Stimulated activated CD4-positive, alpha-beta T cell treated with anti-CD3 and anti-CD28 coated beads, TNF-alpha, amount 100 ng/mL, for 24 hours (primary cell): Measurements from ENCODE around the gene LMF2.

Experiments
- DNase-seq, 3 experiments: peaks; one replicate each; pipeline ENCODE4 v3.0.0-alpha.2; 2020; ENCODE audit warnings: low read depth in 3 of 3

LMF2 gene

DNA sequence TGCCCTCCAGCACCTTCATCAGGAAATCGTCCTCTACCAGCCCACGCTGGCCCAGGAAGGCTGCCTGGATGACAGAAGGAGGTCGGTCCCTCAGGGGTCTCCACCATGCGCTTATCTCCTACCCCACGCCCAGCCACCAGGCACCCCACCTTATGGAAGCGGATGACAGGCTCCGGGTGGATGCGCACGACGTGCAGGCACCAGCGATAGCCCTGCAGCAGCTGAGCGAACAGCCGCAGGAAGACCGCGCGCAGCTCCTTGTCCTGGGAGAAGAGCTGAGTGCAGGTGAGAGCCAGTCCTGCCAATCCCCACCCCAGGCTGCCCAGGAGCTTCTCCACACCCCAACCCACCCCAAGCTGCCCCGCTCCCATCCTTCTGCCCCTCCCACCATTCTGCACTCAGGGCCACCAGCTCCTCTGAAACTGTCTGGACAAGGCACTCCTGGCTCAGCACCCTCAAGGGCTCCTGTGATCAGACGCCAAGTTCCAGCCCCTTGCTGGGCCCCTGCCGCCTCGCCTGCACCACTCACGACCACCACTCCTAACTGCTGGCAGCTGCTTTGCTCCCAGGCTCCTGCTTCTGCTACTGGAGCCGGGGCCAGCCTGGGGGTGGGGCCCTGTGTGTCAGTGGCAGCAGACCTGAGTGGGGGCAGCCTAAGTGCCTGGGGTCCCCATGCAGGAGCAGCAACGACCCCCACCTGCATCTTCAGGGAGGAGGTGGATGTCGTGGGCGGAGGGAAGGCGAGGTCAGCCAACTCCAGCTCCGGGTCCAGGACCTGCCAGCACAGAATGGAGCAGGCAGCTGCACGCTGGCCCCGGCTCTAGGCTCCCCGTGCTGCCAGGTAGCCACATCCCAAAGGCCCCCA is 42.2 kb downstream of the LMF2 start:
- DNase-seq = no peak

DNA sequence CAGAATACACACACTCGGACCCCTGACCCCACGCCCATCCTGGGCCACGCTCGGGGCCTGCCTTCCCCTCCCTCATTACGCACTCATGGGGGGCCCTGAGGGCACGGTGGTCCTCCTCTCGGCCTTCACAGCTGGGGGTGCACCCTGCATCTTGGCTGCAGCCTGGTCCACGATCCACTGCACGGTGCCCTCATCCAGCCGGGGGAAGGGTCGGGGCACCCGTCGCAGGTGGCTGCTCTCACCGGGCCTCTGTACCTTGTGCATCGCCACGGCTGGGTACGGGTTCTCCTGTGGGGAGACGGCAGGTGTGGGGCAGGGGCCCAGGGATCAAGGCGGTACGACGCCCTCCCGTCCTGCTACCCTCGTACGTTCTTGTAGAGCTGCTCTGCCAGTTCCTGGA is 43.1 kb downstream of the LMF2 start:
- no peak for DNase-seq

DNA sequence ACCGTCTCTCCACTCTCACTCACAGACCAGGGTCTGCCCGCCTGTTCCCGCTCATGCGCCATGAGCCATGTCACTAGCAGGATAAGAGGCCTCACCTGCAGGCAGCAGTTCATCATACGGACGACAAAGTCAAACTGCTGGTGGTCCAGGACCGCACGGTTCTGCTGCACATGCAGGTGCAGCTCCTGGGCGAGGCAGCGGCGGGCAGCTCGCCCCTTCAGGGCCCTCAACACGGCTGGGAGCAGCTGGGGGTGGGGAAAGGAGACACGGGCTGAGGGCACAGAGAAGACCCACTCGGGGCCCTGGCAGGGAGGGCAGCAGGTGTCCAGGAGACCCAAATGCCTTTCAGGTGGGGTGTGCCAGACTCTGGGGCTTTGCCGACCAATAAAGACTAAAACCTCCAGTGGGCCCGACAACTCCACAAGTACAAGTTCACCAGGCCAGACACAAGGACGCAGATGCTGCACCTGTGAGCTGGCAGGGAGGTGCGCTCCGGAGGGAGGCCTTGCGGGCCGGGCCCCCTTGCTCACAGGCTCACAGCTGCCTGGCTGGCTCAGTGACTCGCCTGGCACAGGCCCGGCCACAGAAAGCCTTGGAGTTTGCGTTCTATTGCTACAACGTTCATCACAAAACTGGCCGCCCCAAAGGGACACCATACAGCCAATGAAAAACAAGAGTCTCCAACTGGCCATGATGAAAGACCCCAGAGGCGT is 44.2 kb downstream of the LMF2 start:
- no peak for DNase-seq

DNA sequence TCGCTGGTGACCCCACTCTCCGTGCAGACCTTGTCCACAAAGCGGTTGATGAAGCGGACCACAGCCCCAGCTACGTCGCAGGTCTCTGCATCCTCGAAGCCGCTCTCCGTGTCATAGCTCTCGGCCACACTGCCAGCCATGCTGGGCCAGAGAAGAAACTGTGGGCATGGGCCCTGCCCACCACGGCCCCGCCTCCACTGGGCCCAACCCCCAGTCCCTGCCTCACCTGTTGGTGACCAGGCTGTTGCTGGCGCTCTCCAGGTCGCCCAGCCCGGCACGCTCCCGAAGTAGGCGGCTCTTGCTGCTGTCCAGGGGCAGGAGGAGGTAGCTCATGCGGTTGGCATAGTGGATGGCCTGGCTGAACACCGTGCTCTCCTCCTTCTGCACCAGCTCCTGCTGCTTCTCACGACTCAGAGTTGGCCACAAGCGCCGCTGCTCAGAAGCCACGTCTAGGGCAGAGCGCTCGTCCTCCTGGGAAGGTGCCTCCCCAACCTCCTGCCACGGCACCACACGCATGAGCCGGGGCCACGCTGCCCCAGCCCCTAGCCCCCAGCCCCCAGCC is 45.4 kb downstream of the LMF2 start:
- DNase-seq = no peak

DNA sequence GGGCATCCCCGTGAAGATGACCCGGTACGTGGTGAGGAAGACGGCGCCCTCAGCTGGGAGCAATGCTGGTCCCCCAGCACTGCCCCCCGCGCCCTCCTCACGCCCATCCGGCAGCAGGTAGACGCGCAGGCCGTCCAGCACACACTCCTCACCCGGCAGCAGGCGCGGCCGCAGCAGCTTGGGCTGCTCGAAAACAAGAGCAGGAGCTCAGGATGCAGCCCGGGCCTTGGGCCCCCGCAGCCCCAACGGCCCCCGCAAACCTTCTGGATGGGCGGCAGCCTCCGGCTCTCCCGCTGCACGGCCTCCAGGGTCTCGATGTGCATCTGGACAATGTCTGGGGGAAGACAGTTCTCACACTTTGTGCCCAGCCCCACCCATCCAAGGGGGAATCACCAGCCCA is 46.0 kb downstream of the LMF2 start:
- DNase-seq = no peak

DNA sequence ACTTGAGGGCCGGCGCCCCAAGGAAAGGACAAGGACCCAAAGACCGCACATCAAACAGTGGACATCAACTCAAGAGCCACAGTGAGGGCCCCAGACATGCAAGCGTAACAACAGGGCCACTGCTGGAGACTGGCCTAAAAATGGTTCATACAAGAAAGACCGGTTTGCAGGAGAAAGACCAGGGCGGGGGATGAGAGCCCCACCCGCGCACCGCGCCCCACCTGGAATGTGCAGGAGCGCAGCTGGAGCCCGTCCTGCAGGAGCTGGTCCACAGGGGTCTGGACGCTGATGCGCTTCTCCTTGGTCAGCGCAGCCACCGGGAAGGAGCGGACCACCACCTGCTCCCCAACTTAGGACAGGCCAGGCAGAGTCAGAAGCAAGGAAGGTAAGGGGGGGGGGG is 46.6 kb downstream of the LMF2 start:
- DNase-seq = no peak

DNA sequence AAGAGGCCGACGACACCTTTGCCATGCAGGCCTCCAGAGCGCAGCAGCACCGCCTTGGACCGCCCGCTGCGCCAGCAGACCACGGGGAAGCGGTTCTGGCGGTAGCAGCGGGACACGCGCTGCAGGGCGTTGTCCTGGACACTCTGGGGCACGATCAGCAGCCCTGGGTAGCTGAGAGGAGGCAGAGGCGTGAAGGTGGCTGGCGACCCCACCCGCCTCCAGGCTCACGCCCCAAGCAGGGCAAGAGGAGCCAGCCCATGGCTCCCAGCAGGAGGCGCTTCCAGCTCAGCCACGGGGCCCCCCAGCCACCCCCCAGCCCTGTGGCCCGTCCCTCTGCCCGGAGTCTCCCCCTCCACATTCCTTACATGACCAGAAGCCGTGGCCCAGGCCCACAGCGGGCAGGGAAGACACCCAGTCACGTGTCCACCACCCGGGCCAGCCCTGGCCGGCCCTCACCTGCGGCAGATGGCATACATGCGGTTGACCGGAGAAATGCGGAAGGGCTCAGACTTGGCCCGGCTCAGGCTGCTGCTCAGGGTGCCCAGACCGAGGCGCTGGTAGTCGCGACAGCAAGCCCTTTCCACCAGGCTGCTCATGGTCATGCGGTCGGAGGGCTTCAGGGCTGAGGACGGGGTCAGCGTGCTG is 47.9 kb downstream of the LMF2 start:
- DNase-seq = no peak

DNA sequence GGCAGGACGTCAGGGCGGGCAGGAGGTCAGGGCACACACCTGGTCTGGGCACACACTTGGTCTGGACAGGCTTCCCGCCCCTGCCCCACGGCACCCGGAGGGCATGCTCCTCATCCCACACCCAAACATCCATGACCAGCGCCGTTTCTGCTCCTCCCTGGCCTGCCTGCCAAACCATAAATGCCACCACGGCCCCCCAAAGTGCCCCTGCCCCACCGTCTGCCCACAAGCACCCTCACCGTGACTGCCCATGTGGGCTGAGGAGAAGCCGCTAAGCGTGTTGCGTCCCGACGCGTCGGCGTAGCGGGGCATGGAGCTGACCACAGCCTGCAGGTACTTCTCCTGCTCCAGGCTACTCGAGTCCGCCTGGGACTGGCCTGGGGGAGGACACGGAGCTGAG is 48.5 kb downstream of the LMF2 start:
- DNase-seq = no peak

DNA sequence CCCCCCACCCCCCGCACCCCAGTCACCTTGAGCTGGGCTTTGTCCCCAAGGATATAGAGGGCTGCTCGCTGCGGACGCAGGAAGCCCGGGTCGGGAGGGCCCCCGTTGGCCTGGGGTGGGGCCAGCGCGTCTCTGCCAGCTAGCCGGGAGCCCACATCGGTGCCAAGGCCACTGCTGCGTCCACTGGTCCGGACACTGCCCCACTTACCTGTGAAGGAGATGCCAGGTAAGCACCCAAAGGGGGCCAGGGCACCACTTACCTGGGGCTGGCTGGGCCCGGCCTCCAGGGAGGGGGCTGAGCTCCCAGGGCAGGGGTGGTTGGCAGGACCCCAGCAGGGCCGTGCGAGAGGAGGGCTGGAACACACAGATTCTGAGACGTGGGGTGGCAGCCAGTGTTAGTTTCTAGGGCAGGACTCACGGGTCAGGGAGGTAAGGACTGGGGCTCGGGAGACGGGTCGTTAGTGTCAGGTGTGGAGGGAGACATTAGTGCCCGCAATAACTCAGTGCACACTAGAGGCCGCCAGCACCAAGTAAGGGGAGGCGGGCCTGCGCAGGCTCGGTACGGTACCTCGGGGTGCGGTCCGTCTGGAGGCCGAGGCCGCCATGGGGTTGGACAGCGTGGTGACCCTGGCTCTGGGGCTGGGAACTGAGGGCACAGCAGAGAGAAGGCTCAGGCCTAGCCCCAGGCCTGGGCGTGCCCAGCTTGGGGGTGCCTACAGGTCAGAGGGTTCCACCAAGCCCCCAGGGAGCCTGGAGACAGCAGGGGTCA is 50.9 kb downstream of the LMF2 start:
- DNase-seq = no peak

DNA sequence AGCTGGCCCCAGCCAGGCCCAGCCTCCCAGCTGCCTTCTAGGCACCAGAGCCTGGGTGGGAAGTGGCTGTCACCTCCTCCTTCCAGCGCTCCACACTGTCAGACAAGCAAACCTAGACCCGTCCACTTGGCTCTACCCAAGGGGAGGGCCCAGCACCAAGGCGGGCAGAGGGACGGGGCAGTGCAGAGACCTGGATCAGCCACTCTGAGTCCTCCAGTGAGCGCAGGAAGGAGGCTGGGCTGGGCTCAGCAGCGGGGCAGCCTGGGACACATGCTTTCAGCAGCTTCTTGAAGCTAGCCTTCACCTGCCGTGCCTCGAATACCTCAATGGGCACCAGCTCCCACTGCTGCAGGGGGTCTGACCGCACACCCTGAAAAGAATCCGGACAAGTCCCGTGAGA is 51.5 kb downstream of the LMF2 start:
- DNase-seq = no peak

DNA sequence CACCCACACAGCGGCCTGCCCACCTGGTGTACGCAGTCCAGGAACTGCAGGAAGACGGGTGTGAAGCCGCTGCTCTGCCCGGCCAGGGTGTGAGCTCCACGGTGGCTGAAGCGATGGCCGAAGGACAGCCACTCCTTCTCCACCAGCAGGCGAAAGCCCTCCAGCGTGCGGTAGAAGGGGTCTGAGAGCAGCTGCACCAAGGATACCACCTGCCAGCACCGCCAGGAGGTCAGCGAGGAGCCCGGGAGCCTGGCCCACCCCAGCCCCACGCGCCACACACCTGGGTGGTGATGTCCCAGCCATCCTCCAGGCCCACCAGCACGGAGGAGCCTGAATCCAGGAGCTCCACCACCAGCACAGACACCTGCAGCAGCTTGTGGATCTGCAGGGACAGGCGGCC is 52.3 kb downstream of the LMF2 start:
- no peak for DNase-seq

DNA sequence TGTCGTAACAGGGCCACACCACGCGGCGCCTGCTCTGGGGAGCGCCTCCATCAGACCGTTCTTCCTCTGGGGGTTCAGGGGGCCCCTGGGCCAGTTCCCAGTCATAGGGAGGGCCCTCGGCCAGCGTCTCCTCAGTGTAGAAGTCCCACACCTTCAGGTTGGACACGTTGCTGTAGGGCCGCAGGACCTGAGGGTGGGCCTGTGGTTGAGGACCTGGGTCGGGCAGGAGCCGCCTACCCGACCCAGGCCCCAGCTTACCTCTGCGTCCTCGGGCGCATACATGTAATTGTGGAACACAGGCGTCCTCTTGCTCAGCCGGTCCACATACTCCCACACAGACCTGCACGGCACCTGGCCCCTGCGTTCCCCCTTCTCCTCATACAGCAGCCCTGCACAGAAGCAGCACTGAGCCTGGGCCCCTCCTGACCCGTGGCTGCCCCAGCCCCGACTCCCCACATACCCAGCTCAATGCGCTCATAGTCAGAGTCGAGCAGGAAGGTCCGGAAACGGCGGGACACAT is 52.9 kb downstream of the LMF2 start:
- no peak for DNase-seq
